Measurements from ENCODE around the gene TRIM40. TPM values are rescaled to one million over a fixed set of nuclear protein-coding genes. Genes with fewer than 3 reads are reported as not detected.

TRIM40 gene
- total and polyA plus RNA-seq, 2 experiments from 2014 or later, result not detected

DNA sequence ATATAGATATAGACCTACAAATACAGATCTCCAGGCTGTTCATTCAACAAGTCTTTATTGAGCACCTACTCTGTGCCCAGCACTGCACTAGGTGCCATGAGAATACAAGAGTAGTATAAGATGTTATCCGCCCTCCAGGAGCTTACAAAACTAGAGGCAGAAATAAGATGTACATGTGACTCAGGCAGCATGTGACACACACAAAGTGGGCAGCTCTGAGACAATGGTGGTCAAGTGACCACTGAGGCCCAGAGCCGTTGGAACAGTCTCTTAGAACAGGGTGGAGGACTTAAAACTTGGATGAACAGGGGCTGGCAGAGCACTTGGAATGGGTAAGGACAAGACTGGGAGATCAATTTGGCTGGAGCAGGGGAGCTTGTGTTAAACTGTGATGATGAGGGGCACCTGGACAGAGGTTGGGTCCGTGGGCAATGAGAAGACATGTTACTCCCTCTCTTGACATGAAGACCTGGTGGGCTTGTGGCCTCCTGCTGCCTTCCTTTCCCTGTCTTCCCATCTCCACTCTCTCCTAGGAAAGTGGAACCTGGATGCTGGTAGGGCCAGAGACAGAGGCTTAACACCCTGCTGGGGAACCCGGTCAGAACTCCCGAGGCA is 48.6 kb downstream of the TRIM40 start:
- peaks cover 5% of the 10 kb centered on the region for H3K27me3 Mint-ChIP-seq (ENCODE audit: insufficient read depth, low read depth, poor library complexity)
- TF ChIP-seq JUNB (IDR thresholded peaks at IDR 0.05; ENCODE audit: unreplicated experiment) (no peak), STAT1 (IDR thresholded peaks at IDR 0.05; ENCODE audit: unreplicated experiment) (no peak)
- TF ChIP-seq, protein P1, sequence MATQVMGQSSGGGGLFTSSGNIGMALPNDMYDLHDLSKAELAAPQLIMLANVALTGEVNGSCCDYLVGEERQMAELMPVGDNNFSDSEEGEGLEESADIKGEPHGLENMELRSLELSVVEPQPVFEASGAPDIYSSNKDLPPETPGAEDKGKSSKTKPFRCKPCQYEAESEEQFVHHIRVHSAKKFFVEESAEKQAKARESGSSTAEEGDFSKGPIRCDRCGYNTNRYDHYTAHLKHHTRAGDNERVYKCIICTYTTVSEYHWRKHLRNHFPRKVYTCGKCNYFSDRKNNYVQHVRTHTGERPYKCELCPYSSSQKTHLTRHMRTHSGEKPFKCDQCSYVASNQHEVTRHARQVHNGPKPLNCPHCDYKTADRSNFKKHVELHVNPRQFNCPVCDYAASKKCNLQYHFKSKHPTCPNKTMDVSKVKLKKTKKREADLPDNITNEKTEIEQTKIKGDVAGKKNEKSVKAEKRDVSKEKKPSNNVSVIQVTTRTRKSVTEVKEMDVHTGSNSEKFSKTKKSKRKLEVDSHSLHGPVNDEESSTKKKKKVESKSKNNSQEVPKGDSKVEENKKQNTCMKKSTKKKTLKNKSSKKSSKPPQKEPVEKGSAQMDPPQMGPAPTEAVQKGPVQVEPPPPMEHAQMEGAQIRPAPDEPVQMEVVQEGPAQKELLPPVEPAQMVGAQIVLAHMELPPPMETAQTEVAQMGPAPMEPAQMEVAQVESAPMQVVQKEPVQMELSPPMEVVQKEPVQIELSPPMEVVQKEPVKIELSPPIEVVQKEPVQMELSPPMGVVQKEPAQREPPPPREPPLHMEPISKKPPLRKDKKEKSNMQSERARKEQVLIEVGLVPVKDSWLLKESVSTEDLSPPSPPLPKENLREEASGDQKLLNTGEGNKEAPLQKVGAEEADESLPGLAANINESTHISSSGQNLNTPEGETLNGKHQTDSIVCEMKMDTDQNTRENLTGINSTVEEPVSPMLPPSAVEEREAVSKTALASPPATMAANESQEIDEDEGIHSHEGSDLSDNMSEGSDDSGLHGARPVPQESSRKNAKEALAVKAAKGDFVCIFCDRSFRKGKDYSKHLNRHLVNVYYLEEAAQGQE (IDR thresholded peaks at IDR 0.05; ENCODE audit: unreplicated experiment), result no peak
- no peaks in the 10 kb centered on the region for H4K20me1 ChIP-seq (replicated peaks; ENCODE audit: insufficient read depth)
- H3K79me2 ChIP-seq (replicated peaks; ENCODE audit: insufficient read depth), result no peaks in the 10 kb centered on the region
- H3K27me3 ChIP-seq (ENCODE audit: insufficient read depth), result no peaks in the 10 kb centered on the region
- ATAC-seq, result no peak
- no peaks in the 10 kb centered on the region for H3K9me2 ChIP-seq (ENCODE audit: insufficient read depth)
- H3K36me3 ChIP-seq (ENCODE audit: insufficient read depth), result peaks cover 8% of the 10 kb centered on the region; the same call in 1 of the 2 replicates
- no peaks in the 10 kb centered on the region for H3K4me1 Mint-ChIP-seq
- no peak overlapping the region for H3K27ac Mint-ChIP-seq
- H3K4me3 Mint-ChIP-seq, result no peak overlapping the region
- no peak for DNase-seq (ENCODE audit: low spot score)
- no peak overlapping the region for H3K27ac ChIP-seq (ENCODE audit: low read depth)
- peaks cover 4% of the 10 kb centered on the region; the same call in 1 of the 3 replicates for H3K9me3 Mint-ChIP-seq
- H3K4me3 ChIP-seq, result no peak overlapping the region
- H3K4me2 ChIP-seq, result no peak overlapping the region
- peaks cover 43% of the 10 kb centered on the region for H3K36me3 Mint-ChIP-seq (ENCODE audit: low read depth)
- H2AFZ ChIP-seq, result no peak overlapping the region
- no peaks in the 10 kb centered on the region for H3F3A ChIP-seq (replicated peaks; ENCODE audit: low read depth)
- H3K4me1 ChIP-seq (ENCODE audit: insufficient read depth), result no peaks in the 10 kb centered on the region

GRCh38 chr6:30185846-30186484 is 50.0 kb downstream of the TRIM40 start:
- Histone ChIP-seq H3K4me3 (no peak overlapping the region), H3K36me3 (ENCODE audit: insufficient read depth) (peaks cover 8% of the 10 kb centered on the region; the same call in 1 of the 2 replicates), H4K20me1 (replicated peaks; ENCODE audit: insufficient read depth) (no peaks in the 10 kb centered on the region), H3F3A (replicated peaks; ENCODE audit: low read depth) (no peaks in the 10 kb centered on the region), H3K9me2 (ENCODE audit: insufficient read depth) (no peaks in the 10 kb centered on the region), H3K27ac (ENCODE audit: low read depth) (no peak overlapping the region), H3K4me1 (ENCODE audit: insufficient read depth) (no peaks in the 10 kb centered on the region), H3K27me3 (ENCODE audit: insufficient read depth) (no peaks in the 10 kb centered on the region), H3K4me2 (no peak overlapping the region), H3K79me2 (replicated peaks; ENCODE audit: insufficient read depth) (no peaks in the 10 kb centered on the region), H2AFZ (no peak overlapping the region)
- Mint-ChIP-seq H3K4me3 (no peak overlapping the region), H3K27me3 (ENCODE audit: insufficient read depth, low read depth, poor library complexity) (peaks cover 5% of the 10 kb centered on the region), H3K36me3 (ENCODE audit: low read depth) (peaks cover 55% of the 10 kb centered on the region), H3K4me1 (no peaks in the 10 kb centered on the region), H3K27ac (no peak overlapping the region), H3K9me3 (peaks cover under 1% of the 10 kb centered on the region; the same call in 1 of the 3 replicates)
- TF ChIP-seq, protein P2, sequence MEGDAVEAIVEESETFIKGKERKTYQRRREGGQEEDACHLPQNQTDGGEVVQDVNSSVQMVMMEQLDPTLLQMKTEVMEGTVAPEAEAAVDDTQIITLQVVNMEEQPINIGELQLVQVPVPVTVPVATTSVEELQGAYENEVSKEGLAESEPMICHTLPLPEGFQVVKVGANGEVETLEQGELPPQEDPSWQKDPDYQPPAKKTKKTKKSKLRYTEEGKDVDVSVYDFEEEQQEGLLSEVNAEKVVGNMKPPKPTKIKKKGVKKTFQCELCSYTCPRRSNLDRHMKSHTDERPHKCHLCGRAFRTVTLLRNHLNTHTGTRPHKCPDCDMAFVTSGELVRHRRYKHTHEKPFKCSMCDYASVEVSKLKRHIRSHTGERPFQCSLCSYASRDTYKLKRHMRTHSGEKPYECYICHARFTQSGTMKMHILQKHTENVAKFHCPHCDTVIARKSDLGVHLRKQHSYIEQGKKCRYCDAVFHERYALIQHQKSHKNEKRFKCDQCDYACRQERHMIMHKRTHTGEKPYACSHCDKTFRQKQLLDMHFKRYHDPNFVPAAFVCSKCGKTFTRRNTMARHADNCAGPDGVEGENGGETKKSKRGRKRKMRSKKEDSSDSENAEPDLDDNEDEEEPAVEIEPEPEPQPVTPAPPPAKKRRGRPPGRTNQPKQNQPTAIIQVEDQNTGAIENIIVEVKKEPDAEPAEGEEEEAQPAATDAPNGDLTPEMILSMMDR (conservative IDR thresholded peaks at IDR 0.05; ENCODE audit: low read depth in 2 of 2), result peak in 1 of 2 experiments; percentile 28; a peak in 2 of 4 replicates
- TF ChIP-seq STAT1 (IDR thresholded peaks at IDR 0.05; ENCODE audit: unreplicated experiment), result no peak
- DNase-seq (ENCODE audit: low spot score) (no peak), ATAC-seq (peak; percentile 43; the same call in 2 of the 3 replicates)
